ENCODE results near the gene TMEM59L.

DNA sequence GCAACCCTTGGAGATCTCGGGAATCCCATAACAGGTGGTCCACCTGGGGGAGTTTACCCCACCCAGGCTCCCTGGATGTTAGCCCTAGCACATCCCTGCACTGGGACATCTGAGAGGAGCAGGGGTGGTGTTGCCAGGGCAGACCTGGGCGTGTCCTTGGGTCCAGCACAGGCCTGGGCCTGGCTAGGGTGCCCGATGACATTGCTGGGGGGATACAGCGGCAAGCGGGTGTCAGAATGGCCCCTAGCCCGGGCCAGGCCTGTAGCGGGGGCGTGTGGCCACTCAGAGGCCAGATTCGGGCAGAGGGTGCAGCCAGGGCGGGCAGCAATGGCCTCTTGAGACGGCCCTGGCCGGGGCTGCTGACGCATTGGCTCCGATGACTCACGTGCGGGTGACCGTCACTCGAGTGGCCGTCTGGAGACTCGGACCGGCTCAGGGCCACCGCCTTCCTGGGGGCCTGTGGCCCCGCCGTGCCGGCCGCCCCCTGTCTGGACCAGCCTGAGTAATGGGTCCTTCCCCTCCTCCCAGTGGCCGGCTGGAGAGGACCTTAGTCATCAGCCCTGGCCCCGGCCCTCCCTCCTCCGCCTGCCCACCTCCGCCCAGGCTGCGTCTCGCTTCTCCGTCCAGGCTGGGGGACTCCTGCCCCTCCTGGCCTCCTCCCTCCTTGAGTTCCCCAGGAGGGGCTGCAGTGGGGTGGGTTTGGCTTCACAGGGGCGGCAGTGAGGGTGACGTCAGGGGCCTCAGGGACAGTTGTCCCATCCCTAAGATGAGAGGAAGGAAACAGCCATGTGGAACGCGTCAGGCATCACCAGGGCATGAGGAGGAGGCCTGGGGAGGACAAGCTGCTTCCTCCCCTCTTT is 47.6 kb downstream of the TMEM59L start:
- TF ChIP-seq POLR2AphosphoS5 (IDR thresholded peaks at IDR 0.05; ENCODE audit: low read depth, low read length) = no peak
- TF ChIP-seq POLR2A (IDR thresholded peaks at IDR 0.05; ENCODE audit: low read depth, low read length) = no peak
- TF ChIP-seq PAX5 (IDR thresholded peaks at IDR 0.05; ENCODE audit: insufficient read depth, low read length, severe bottlenecking) = no peak
- no peak for TF ChIP-seq POU2F2 (IDR thresholded peaks at IDR 0.05; ENCODE audit: low read depth, low read length)
- no peak for TF ChIP-seq TAF1 (IDR thresholded peaks at IDR 0.05; ENCODE audit: low read depth, low read length)
- TF ChIP-seq SPI1 (IDR thresholded peaks at IDR 0.05; ENCODE audit: low read depth, low read length) = no peak

Measured in GM12891 (cell line).